IMR-90 (cell line): ENCODE results near the gene SMAD7.

Experiments
- CEBPB ChIP-seq: IDR thresholded peaks from 2 replicates; pipeline ENCODE4 v1.6.1; 2012; ENCODE audit warnings: low read depth, low read length, improper control_type of control experiment
- FOS ChIP-seq: fragments of 150-350 bp; IDR thresholded peaks from 2 replicates; pipeline ENCODE4 v1.6.1; 2016; ENCODE audit warnings: low read depth, low read length
- MAFK ChIP-seq: IDR thresholded peaks from 2 replicates; pipeline ENCODE4 v1.6.1; 2012; ENCODE audit warnings: low read depth, low read length, improper control_type of control experiment
- POLR2A ChIP-seq: IDR thresholded peaks from 2 replicates; pipeline ENCODE4 v1.6.1; 2012; ENCODE audit warnings: mild to moderate bottlenecking, low read depth, low read length
- RAD21 ChIP-seq: IDR thresholded peaks from 2 replicates; pipeline ENCODE4 v1.6.1; 2012; ENCODE audit warnings: low read length, improper control_type of control experiment
- RCOR1 ChIP-seq: IDR thresholded peaks from 2 replicates; pipeline ENCODE4 v1.6.1; 2012; ENCODE audit warnings: mild to moderate bottlenecking, low read length, improper control_type of control experiment; ENCODE audit not compliant: insufficient replicate concordance
- RFX5 ChIP-seq: IDR thresholded peaks from 2 replicates; pipeline ENCODE4 v1.8.0; 2012; ENCODE audit warnings: low read depth, mild to moderate bottlenecking, low read length, moderate library complexity
- TF ChIP-seq, protein P1 (sequence below): conservative IDR thresholded peaks from 2 replicates; pipeline ENCODE4 v1.5.1; 2012; ENCODE audit warnings: mild to moderate bottlenecking, low read depth, low read length, improper control_type of control experiment
- TF ChIP-seq, protein P2 (sequence below): fragments of 150-350 bp; IDR thresholded peaks from 2 replicates; pipeline ENCODE4 v1.6.1; 2016; ENCODE audit warnings: low read depth, mild to moderate bottlenecking, low read length, moderate library complexity, borderline replicate concordance
- TF ChIP-seq, protein P3 (sequence below): fragments of 150-350 bp; IDR thresholded peaks from 2 replicates; pipeline ENCODE4 v1.6.1; 2017; ENCODE audit warnings: mild to moderate bottlenecking, antibody characterized with exemption, low read length, low read depth

DNA sequence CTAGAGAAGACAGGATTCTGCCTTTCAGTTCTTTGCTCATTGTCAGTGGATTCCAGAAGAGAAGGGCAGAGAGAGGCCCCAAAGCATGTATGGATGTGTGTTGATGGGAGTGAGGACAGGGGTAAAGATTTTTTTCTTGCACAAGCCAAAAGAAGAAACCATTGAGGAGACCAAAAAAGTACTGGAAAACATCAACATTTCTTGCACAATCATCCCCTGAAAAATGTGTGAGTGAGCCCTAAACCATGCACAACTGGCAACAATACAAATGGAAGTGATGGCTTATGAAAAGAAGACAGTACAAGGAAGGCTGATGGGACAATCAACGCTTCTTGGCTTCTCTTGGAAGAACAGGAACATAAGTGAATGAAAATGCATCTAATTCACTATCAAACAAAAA is 5.6 kb upstream of the SMAD7 start:
- TF ChIP-seq, protein P1, sequence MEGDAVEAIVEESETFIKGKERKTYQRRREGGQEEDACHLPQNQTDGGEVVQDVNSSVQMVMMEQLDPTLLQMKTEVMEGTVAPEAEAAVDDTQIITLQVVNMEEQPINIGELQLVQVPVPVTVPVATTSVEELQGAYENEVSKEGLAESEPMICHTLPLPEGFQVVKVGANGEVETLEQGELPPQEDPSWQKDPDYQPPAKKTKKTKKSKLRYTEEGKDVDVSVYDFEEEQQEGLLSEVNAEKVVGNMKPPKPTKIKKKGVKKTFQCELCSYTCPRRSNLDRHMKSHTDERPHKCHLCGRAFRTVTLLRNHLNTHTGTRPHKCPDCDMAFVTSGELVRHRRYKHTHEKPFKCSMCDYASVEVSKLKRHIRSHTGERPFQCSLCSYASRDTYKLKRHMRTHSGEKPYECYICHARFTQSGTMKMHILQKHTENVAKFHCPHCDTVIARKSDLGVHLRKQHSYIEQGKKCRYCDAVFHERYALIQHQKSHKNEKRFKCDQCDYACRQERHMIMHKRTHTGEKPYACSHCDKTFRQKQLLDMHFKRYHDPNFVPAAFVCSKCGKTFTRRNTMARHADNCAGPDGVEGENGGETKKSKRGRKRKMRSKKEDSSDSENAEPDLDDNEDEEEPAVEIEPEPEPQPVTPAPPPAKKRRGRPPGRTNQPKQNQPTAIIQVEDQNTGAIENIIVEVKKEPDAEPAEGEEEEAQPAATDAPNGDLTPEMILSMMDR, result no peak
- TF ChIP-seq RCOR1, result no peak
- no peak for TF ChIP-seq POLR2A
- TF ChIP-seq, protein P2, sequence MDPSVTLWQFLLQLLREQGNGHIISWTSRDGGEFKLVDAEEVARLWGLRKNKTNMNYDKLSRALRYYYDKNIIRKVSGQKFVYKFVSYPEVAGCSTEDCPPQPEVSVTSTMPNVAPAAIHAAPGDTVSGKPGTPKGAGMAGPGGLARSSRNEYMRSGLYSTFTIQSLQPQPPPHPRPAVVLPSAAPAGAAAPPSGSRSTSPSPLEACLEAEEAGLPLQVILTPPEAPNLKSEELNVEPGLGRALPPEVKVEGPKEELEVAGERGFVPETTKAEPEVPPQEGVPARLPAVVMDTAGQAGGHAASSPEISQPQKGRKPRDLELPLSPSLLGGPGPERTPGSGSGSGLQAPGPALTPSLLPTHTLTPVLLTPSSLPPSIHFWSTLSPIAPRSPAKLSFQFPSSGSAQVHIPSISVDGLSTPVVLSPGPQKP, result no peak
- TF ChIP-seq RFX5, result no peak
- TF ChIP-seq, protein P3, sequence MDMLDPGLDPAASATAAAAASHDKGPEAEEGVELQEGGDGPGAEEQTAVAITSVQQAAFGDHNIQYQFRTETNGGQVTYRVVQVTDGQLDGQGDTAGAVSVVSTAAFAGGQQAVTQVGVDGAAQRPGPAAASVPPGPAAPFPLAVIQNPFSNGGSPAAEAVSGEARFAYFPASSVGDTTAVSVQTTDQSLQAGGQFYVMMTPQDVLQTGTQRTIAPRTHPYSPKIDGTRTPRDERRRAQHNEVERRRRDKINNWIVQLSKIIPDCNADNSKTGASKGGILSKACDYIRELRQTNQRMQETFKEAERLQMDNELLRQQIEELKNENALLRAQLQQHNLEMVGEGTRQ, result no peak
- TF ChIP-seq MAFK, result no peak
- 0 out of 2 replicates have a peak, but pooled peaks have one; percentile 29 for TF ChIP-seq FOS
- TF ChIP-seq RAD21, result no peak
- peak; percentile 98 for TF ChIP-seq CEBPB
